Brain pericyte (primary cell): ENCODE results near the gene ERICH4.
"Not testable (repeated sequence)": the region's sequence is repeated elsewhere in the genome, so short reads cannot be mapped to it uniquely, and the experiment has no call there.

Experiments
- DNase-seq: peaks from one replicate; pipeline ENCODE4 v3.0.0-alpha.2; 2012; ENCODE audit warnings: low read depth, low spot score

Gene ERICH4

DNA sequence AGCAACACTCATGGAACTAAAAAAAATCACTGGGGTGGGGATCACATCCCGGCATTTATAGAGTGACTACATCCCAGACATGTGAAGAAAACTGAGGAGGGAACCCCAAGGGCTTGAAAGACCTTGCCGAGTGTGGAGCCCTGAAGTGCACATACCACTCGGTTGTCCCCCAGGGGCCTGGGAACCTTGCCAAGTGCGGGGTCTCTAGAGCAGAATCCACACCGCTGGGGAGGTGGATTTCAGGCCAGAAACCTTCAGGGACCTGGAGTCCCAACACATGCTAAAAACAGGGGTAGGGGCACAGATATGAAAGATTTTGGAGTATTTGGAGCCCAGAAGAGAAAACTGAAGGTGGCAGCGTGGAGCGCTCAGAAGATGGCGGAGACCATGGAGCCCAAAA is 35.2 kb downstream of the ERICH4 start:
- DNase-seq, result no peak

DNA sequence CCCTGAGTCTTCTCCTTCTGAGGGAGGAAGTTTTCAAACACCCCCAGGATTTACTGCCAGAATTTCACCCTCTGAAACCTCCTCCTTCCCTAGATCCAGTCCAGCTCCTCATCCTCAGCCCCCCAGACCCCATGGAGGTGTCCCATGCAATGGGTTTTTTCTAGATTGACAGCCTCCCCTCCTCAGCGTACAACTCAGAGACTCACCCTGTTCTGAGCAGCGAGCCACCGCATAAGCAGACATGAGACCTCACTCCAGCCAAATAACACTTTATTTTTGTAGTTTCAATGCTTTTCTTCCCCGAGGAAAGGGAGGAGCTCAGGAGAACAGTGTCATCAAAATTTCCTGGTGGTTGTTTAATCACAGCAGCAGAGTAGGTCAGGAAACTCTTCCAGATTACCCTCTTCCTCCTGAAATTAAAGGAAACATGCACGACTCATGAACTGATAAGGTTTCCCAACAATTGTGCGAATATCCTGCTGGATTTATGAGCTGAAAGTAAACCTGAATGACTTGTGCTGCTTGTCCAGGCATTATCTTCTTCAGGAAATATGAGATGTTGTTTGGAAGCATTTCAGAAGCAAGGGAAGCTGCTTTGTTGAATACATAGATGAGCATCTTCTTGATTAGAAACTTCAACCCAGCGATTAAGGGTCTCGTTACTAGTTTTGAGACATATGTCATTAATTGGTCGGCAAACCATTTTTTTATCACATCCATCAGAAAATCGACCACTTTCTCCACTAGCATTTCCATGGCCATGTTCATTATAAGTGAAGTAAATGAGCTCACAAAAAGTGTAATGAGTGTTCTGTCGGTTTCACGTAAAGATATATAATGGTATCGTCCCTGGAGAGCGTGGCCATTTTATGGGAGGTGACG is 36.2 kb downstream of the ERICH4 start:
- DNase-seq, result no peak

DNA sequence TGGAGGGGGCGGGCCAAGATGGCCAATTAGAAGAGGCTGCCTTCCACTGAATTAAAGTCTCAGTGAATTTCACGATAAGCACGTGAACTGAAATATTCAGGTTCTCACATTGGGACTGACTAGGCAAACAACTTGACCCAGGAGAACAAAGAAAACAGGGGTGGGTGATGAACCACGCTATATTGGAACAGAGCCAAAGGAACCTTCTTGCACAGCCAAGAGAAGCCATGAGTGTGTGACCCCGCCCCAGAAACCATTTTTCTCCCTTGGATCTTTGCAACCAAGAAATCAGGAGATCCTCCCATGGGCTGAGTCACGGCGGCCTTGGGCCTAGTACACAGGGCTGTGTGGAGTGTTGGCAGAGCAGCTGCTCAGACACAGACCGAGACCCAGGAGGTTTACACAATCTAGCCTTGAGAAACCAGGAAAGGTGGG is 36.8 kb downstream of the ERICH4 start:
- no peak for DNase-seq

DNA sequence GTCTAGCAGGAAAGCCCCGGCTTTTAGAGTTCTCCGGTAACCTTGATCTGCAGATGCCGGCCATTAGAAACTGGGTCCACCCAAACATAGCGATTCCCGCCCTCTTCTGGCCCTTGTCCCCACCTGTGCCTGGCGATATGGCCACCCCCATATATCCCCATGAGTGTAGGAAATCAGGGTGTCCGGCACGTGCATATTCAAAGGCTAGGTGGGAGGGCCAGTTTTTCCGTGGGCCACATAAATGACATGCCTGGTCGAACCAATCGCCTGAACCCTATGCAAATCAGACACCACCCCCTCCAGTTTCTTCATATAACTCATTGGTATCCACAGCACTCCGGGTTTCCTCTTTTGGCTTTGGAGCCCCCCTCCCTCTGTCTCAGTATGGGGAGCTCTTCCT is 37.4 kb downstream of the ERICH4 start:
- DNase-seq, result no peak

DNA sequence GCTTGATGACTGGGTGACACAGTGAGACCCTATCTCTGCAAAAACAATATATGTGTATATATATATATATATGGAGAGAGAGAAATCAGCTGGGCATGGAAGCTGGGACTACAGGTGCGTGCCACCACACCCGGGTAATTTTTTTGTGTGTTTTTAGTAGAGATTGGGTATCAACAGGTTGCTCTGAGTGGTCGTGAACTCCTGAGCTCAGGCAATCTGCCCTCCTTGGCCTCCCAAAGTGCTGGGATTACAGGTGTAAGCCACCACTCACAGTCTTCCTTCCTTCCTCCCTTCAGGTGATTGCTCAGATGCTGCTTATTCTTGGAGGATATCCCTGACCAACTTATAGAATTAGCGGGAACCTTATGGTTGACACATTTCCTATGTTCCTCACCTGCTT is 41.9 kb downstream of the ERICH4 start:
- no peak for DNase-seq

DNA sequence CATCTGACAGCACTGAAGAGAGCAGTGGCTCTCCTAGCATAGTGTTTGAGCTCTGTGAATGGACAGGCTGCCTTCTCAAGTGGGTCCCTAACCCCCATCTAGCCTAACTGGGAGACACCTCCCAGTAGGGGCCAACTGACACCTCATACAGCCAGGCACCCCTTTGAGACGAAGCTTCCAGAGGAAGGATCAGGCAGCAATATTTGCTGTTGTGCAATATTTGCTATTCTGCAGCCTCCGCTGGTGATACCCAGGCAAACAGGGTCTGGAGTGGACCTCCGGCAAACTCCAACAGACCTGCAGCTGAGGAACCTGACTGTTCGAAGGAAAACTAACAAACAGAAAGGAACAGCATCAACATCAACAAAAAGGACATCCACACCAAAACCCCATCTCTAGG is 44.0 kb downstream of the ERICH4 start:
- not testable (repeated sequence) for DNase-seq

DNA sequence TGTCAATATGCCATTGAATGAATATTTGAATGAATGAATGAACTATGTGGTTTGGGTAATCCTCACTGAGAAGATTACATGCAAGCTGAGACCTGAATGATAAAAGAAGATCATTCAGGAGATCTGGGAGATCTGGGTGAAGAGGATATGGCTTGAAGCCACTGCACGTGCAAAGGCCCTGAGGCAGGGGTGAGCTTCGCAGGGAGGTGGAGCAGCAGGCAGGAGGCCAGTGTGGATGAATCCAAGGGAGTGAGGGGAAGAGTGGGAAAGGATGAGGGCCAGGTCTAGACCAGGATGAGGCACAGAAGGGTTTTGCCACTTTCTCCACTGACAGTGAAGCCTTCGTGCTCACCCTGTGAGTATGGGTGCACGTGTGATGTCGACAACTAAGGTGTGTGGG is 49.9 kb downstream of the ERICH4 start:
- DNase-seq, result no peak
